MV-4-11 (cell line): ENCODE data around the gene TBKBP1.

Experiments used
- DNase-seq: peaks from one replicate; lab custom pipeline; 2025; lab: John Stamatoyannopoulos, UW

The TBKBP1 gene

GRCh38 chr17:47713980-47714700 lies 20.2 kb downstream of the TBKBP1 start:
- no peak for DNase-seq

DNA sequence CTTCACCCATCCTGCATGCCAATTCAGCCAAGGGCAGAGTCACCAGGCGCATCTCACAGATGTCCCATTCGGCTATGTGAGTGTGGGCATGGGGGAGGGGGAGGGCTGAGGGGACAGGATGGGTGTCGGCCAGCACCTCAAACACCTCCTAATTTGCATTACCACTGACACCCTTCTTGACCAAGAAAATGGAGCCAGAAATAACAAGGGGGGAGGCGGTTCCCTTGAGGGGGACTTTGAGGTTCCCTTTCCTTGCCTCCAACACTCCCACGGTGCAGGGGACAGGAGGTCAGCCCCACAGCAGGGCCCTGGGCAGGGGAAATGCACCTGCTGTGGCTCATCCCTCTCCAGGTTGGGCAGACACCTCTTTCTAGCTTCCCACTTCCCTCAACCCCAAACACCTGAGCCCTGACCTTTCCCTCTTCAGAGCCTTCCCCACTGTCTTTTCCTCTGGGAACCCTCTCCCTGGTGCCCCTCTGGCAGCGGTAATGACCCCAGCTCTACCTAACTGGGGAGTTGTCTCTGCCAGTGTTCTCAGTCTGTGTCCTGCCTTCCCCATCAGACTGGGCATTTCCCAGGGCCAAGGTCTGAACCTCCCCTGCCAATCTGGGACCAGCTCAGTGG lies 20.9 kb downstream of the TBKBP1 start:
- no peak for DNase-seq

DNA sequence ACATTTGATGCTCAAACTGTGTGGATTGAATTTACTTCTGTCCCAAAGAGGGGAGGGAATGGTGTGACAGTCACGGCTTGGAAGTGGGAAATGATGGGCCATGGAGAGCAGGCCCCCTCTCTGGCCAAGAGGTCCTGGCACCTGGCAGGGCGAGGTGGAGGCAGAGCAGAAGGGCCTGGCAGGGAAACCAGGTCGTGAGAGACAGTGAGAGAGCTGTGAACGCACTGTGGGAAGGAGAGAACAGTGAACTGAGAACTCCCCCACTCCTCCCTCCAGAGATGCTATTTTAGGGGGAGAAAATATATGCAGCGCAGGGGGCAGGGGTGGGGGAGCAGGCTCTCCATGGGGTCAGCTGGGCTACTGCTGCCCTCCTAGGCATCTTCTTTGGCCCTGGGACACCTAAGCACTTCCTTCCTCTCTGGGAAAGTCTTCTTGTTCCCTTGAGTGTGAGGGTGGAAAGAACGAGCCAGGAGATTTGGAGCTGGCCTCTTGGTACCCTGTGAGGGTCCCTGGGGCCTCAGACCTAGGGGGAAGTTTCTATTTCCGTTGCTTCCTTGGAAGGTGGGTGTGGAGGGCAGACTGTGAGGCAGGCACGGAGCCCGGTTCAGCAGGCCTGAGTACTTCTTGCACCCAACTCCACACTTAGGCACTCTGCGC lies 21.8 kb downstream of the TBKBP1 start:
- no peak for DNase-seq

GRCh38 chr17:47716375-47716774 lies 22.4 kb downstream of the TBKBP1 start:
- DNase-seq: no peak

DNA sequence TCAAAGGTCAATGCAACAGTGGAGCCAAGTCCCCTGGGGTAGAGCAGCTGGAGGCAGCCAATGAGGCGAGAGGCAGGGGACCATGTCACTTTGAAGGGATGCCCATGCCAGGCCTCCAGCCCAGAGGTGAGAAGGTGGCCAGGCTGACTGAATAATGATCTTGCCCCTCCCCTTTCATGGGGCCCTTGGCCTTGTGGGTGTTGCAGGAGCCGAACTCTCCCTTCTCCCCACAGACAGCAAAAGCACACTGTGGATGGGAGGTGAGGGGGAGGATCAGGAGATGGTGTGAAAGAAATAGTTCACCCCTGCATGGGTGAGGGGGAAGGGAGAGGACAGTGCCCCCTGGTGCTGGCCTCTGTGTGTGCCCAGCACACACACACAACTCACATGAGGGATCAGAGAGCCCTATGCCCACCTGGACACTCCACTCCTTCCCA lies 23.3 kb downstream of the TBKBP1 start:
- peak; percentile 16 for DNase-seq

- DNase-seq: no peak
Observed at GRCh38 chr17:47717979-47718621, 24.1 kb downstream of the TBKBP1 start.

GRCh38 chr17:47718634-47719405 lies 24.9 kb downstream of the TBKBP1 start:
- DNase-seq: no peak

DNA sequence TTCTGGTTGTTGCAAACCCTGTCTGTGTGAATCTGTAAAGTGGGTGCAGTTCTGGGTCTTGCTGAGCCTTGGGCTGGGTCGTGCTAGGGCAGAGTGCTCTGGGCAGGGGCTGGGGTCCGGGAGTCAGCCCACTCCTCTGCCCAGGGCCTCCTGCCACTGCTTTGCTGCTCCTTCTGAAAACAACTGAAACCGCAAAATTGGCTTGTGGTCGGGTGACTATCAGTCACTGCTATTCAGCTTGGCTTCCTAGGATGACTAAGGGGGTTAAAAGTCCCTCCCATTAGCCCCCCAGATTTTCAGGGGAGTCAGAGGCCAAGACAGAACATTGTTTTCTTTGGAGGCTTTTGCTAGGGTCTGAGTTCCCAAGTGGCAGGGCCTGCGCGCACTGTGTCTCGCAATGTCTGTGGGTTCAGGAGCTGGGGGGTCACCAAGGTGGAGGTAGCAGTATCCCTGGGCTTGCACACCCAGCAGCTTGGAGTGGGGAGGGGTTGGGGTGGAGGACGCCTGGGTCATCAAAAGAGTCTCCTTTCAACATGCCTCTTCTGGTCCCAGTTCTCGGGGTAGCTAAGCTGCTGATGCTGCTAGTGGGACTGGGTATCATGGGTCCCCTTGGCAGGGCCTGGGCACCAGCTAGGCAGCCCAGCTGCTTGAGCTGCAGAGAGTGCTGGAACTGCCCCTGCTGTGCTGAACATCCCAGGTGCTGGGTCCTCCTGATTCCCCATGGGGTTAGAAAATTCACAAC lies 25.6 kb downstream of the TBKBP1 start:
- peak; percentile 69 for DNase-seq

- no peak for DNase-seq
Observed at GRCh38 chr17:47720196-47720595, 26.2 kb downstream of the TBKBP1 start.

DNA sequence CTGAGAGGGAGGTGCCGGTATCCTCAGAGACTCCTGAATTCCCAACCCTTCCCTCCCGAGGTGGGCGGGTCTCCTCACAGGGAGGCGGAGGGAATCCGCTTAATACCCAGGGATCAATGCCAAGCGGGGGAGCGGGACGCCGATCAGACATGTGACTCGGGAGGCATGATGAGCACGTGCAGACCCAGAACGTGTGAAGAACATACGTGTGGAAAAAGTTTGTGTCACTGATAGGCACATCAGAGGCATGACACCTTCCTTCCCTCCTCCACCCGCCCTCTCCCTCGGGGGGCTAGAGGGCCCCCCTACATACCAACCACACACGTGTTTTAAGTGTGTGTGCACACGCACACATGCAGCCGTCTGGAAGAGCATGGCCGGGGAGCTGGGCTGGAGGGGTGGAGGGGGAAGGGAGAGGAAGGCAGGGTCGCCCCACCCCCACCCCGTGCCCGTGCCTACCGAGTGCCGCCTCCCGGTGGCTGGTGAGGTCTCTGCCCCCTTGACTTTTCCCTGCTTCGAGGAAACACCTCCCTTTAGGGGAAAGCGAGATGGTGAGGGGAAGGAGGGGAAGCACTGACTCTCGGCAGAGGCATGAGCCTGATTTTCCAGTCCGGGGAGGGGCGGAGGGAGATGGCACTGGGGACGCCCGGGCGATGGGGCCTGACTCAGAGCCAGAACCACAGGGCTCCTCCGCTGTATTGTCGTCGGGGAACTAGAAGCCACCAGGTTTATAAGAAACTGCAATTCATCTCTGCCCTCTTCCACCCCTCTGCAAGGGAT lies 27.0 kb downstream of the TBKBP1 start:
- peak; percentile 69 for DNase-seq

GRCh38 chr17:47721725-47722124 lies 27.8 kb downstream of the TBKBP1 start:
- no peak for DNase-seq

- no peak for DNase-seq
Observed at GRCh38 chr17:47724705-47725104, 30.7 kb downstream of the TBKBP1 start.

DNA sequence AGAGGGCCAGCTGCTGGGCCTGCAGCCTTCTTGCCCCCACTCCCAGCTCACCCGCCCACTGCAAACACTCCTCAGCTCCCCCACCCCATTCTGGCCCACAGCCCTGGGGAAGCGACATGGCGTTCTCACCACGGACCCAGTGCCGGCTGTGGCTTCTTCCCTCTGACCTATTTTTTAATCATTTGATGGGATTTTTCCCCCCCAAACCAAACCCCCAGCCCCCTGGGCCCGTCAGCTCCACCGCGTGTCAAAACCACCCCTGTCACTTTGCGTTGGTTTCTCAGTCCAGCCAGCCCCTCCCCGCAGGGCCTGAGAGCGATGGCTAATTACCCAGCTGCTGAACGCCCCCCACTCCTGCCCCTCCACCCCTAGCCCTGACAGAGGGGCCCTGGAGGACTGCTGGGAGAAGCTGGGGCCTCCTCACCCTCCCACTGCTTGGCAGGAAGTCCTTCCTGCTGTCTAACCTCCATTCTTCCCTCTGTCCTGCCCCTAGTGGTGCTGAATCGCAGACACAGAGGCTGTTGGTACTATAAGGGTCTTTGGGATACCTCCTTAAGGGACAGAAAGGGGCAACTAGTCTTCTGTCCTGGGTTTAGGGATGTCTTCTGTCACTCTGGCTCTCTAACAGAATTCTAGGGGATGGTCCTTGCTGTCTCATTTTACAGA lies 31.6 kb downstream of the TBKBP1 start:
- no peak for DNase-seq

GRCh38 chr17:47726796-47727703 lies 33.1 kb downstream of the TBKBP1 start:
- no peak for DNase-seq

DNA sequence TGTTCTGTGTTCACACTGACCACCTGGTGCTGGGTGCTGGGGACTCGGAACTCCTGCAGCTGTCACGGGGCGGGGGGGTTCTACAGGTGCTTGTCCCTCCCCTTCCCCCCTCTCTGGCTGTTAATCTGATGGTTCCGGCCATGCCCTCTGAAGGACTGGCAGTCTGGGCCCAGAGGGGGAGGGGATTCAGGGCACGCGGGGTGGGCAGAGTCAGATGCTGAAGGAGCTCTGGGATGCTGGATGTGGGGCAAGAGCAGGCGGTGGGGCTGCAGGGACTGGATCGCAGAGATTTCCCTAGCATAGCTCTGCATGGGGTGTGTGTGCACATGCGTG lies 33.7 kb downstream of the TBKBP1 start:
- no peak for DNase-seq

GRCh38 chr17:47728214-47728877 lies 34.4 kb downstream of the TBKBP1 start:
- DNase-seq: no peak

DNA sequence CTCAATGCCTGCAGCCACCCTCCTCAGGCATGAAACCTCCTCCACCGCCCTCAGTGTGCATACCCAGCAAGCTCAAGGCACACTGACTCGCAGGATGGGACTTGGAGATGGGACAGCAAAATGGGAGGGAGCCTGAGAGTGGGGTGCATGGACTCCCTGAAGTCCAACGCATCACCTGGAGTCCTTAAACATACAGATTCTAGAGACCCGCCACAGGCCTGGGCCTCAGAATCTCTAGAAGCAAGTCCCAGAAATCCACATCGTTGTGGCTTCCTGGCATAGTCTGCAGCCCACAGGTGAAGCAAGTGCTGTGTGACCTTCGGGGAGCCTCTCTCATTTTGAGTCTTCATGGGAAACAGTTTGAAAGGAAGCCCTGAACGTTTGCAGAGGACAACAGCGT lies 35.5 kb downstream of the TBKBP1 start:
- no peak for DNase-seq

DNA sequence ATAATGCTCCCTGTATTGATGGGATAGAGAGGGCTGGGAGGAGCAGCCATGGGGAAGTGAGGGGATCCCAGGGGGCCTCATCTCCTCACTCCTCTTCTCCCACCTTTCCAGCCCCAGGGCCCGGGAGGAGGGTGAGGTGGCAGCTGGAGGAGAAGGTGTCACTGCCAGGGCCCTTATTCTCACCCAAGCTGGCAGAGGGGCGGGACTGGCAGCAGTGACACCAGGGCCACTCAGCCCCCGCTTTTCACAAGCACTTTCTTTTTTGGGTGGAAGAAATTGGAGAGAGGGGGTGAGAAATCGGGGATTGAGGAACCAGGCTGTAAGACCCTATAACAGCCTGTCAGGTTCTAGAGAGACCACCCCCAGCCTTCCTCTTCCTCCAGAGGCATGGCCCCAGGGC lies 36.7 kb downstream of the TBKBP1 start:
- no peak for DNase-seq
